T-helper 2 cell treated with Interferon-gamma antibody and Interleukin-4, amounts not matched to agents 100 ng/mL and 5 ng/mL, for 36 hours (primary cell): ENCODE data around the gene DNAJC1. TPM values are rescaled to one million over a fixed set of nuclear protein-coding genes. Genes with fewer than 3 reads are reported as not detected.
"Not testable (repeated sequence)": the region's sequence is repeated elsewhere in the genome, so short reads cannot be mapped to it uniquely, and the experiment has no call there.

Source experiments
- intact Hi-C: fragments of 100-400 bp; cut with micrococcal nuclease; formaldehyde crosslinking; loops from one replicate; pipeline ENCODE4 v1.15.1; 2023
- total RNA-seq: library from RNA; stranded (reverse); gene quantifications from 2 replicates; pipeline ENCODE4 v1.2.3, GENCODE V29; 2022

DNAJC1 gene, protein sequence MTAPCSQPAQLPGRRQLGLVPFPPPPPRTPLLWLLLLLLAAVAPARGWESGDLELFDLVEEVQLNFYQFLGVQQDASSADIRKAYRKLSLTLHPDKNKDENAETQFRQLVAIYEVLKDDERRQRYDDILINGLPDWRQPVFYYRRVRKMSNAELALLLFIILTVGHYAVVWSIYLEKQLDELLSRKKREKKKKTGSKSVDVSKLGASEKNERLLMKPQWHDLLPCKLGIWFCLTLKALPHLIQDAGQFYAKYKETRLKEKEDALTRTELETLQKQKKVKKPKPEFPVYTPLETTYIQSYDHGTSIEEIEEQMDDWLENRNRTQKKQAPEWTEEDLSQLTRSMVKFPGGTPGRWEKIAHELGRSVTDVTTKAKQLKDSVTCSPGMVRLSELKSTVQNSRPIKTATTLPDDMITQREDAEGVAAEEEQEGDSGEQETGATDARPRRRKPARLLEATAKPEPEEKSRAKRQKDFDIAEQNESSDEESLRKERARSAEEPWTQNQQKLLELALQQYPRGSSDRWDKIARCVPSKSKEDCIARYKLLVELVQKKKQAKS
- 20.8 and 23.2 TPM in 2 replicates for total RNA-seq

DNA sequence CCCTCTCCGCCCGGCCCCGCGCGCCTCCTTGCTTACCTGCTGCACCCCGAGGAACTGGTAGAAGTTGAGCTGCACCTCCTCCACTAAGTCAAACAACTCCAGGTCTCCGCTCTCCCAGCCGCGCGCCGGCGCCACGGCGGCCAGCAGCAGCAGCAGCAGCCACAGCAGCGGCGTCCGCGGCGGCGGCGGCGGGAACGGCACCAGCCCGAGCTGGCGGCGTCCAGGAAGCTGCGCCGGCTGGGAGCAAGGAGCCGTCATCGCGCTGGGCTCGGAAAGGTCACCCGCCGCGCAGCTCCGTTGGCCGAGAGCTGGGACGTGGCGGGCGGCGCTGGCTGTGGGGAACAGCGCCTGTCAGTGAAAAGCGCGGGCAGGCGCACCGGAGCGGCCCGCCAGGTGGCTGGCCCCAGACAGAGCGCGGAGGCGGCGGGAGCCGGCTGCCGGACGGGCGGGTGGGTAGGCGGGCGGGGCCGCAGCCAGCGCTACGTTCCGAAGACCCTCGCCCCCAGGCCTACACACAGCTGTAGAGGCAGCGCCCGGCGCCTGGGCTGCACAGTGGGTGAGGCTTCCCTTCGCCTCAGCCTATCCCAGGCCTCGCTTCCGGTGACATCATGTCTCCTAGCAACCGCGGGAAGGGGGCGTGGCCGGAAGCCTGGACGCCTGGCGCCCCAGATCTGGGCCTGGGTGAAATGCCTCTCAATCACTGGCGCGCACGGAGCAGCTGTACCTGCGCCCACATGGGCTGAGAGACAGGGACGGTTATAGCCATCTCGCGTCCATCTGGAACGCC is at the start of gene DNAJC1:
TSS of gene DNAJC1 (minus strand) at position 554 of the 787 bp plus-strand sequence. CDS start at position 258, 296 bp downstream.
- intact Hi-C loops = loop anchor here (1.0 to 5.0 kb wide), 13 partner anchors 19 to 1435 kb away; partner anchors contain the start of genes COMMD3, MLLT10, MSRB2 and OTUD1

DNA sequence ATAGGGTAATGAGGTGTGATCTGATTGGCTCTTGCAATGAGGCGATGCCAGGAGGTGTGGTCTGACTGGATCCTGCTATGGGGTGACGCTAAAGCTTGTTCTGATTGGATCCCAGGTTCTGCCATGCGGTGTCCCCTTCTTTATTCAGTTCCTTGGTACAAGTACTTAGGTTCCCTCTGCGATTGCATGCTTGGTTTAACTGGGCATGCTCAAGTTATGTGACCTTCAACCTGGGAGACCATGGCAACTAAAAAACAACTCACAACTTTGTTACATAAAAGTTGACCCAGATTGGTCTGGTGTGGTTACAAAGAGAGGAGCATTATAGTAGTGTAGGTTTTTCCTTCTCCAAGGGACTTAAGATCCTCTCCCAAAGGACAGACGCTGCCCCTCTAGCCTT is 49.5 kb upstream of the DNAJC1 start:
- intact Hi-C loops = no loop called here

DNA sequence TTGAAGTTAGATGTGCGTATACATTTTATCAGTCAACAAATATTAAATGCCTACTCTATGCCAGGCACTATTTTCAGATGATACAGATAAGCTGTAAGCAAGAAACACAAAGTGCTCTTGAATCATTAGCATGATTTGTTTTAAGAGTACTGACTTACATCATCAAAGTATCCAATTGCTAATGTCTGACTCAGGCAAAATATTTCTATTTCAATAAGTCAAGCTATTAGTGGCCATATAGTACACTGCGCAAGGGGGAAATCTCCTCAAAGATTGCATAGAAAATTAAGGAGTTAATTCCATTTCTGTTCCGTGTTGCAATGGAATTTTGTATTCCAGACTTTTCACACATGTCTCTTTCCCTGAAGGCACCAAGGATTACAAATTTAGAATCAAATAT is 46.1 kb upstream of the DNAJC1 start:
- intact Hi-C loops = no loop called here

DNA sequence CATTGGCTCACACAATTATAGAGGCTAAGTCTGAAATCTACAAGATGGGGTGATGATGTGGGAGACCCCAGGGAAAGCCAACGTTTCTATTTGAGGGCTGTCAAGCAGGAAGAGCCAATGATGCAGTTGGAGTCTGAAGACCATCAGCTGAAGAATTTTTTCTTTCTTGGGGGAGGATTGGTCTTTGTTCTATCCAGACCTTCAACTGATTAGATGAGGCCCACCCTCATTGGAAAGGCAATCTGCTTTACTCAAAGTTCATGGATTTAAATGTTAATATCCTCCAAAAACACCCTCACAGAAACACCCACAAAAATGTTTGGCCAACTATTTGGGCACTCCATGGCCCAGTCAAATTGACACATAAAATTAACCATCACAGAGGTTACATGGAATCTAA is 44.3 kb upstream of the DNAJC1 start:
- intact Hi-C loops = no loop called here

DNA sequence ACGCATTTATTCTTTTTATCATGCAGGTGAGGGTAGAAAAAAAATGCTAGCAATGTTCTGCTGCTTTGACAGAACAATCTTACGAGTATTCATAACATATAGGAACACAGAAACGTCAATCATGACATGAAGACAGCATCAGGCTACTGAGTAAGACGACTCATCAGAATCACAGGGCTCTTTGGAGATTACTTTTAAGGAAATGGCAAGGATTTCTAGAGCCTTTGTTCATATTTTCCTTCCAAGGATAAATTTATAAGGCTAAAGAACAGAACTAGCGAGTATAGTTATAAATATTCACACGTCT is 39.8 kb upstream of the DNAJC1 start:
- intact Hi-C loops = no loop called here

DNA sequence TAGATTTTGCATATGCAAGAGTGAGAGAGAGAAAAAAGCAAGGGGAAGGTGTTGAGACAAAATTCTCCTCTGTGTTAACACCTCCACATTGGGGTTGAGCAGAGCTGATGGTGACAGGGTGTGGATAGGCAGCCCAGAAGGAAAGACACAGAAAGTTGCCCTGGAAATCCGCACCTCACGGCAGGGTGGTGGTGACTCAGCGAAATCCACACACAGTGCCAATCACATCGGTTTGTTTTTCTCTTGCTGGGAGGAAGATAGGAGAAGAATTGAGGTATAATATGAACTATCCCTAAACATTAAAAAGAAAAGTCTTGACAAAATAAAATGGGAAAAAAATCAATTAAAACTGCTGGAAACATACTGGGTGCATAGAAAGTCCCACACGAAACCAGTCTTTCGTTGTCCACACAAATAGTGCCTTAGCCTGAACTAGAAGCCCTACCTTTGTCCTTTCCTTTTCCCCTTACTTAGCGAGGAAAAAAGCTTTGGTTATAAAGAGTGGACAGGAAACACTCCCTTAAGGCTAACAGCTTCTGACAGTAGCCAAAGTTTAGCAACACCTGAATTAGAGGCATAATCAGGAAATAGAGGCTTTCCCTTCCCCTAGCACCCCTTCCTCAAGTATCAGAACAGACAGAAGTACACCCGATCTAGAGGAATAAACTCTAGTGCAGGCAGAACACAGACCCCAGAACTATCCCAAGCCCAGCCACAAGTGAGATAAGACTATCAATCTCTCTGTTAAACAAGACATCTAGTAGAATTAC is 39.2 kb upstream of the DNAJC1 start:
- intact Hi-C loops = no loop called here

DNA sequence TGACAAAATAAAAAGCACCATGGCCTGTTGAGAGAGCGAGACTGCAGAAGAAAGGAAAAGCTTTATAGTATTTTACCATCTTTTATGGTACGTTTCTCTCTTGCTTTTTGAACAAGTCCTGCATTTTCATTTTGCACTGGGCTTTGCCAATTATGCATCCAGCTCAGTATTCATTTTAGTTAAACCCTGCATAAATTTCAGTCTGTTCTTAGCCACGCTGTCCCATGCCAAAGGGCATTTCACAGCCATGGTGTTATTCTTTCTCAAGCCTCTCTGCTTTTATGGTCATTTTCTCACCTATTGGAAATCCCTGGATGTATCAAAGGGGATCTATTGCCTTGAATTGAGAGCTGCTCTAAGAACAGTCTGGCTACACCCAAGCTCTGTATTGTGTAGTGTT is 30.8 kb upstream of the DNAJC1 start:
- intact Hi-C loops = no loop called here

DNA sequence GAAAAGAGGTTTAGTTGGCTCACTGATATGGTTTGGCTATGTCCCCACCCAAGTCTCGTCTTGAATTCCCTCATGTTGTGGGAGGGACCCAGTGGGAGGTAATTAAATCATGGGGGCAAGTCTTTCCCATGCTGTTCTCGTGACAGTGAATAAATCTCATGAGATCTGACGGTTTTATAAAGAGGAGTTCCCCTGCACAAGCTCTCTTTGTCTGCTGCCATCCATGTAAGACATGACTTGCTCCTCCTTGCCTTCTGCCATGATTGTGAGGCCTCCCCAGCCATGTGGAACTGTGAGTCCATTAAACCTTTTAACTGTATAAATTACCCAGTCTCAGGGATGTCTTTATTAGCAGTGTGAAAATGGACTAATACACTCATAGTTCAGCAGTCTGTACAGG is 28.7 kb upstream of the DNAJC1 start:
- intact Hi-C loops = not testable (repeated sequence)

DNA sequence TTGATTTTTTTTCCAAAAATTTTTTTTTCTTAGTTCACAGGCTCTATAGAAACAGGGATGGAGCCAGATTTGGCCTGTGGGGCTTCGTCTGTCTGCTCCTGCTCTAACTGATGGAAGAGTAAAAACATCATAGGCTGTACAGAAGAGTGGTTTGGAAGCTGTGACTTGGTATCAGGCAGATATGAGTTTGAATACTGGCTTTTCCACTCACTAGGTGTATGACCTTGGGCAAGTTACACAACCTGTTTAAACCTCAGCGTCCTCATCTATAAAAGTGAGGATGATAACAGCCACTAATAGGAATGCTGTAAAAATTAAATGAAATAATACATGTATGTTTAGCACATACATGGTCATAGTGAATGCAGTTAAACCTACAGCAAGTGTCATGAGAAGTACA is 26.9 kb upstream of the DNAJC1 start:
- intact Hi-C loops = no loop called here

DNA sequence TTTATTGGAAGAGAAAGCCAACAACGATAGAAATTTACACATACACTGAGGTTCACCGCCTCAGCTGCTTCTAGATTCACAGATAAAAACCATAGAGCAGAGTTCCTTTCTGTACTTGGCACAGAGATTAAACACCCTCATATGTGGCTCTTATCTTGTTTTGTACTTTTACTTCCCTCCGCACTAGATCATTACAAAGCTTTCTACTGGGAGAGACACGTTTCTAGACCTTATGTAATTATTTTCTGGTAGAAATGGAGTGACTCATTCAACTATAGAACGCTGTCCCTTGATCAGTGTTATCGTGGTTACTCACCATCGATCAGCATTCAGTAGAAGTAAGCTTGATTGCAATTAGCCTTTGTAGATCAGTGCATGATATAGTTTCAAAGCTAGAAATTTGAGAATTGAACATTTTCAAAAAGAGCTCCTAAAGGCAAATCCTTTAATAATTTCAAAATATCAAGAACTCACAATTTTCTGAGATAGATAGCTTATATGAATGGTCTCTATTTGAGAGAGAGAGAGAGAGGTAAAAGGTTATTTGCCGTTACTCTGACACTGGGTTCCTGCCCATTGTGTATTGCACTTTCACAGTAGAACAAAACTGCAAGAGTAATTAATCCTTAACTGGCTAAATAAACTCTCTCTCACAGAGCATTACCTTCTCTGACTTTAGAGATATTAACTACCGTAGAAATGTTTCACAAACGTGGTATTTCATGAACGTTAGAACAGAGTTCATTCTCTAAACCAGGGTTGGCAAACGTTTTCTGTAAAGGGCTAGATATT is 26.1 kb upstream of the DNAJC1 start:
- intact Hi-C loops = no loop called here

DNA sequence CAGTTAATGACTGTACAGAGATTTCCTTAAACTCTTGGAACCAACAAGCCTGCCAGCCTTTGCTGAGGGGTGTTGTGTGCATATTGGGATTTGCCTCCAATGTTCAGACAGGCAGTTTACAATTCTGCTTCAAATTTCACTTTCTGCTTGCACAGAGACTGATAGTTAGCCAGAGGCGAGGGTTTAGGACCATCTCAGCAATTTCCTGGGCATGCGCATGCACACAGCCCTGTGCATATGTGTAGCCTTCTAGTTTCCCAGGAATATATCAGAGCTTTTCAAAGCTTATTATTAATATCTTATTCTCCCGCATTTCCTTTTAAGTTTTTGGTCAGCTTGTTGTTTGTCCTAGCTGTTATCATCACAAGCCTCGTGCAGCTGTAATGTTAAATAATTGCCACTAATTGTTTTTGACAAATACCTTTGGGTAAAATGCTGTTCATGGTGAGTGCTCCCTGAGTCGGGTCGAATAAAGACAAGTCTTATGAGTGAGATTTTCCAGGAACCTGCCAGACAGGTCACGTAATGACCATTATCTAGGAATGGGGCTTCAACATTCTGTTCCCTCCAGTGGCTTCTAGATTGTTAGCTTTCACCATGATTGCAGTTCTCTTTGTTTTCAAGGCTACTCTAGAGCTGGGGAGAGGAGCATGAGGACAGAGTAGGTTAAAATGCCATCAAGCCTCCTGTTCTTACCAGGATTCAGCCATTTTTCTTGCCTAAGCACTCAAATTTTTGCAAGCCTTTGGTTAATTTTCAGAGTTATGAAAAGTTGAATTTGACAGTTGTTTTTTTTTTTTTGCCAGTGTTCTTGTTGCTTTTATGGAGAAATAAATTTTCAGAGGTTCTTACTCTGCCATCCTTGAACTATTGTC is 24.1 kb upstream of the DNAJC1 start:
- intact Hi-C loops = no loop called here

DNA sequence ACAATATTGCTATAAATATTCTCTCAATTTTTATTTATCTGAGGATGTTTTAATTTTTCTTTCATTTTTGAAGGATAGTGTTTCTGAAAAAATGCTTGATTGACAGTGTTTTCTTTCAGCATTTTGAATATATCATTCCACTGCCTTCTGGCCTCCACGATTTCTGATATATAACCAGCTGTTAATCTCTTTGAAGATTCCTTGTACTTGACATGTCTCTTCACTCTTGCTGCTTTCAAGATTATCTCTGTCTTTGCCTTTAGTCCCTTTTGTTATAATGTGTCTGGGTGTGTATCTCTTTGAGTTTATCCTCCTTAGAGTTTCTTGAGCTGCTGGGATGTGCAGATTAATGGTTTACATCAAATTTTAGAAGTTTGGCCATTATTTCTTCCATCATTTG is 22.8 kb upstream of the DNAJC1 start:
- intact Hi-C loops = no loop called here

DNA sequence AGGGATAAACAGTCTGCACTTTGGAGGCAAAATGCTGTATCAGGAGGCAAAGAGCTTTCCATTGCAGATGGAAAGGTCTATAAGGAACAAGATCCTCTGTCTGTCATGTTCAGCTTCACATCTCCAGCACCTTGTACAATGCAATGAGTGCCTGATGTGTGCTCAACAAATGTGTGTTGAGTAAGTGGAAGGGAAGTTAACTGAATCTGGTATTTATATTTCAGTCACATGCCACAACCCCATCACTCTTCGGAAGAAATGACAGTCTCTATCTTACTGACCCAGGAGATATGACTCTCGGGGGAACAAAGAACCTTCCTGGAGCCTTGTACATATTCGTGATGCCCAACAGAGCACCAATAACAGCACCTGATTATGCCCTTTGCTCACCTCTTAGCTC is 20.0 kb upstream of the DNAJC1 start:
- intact Hi-C loops = no loop called here

DNA sequence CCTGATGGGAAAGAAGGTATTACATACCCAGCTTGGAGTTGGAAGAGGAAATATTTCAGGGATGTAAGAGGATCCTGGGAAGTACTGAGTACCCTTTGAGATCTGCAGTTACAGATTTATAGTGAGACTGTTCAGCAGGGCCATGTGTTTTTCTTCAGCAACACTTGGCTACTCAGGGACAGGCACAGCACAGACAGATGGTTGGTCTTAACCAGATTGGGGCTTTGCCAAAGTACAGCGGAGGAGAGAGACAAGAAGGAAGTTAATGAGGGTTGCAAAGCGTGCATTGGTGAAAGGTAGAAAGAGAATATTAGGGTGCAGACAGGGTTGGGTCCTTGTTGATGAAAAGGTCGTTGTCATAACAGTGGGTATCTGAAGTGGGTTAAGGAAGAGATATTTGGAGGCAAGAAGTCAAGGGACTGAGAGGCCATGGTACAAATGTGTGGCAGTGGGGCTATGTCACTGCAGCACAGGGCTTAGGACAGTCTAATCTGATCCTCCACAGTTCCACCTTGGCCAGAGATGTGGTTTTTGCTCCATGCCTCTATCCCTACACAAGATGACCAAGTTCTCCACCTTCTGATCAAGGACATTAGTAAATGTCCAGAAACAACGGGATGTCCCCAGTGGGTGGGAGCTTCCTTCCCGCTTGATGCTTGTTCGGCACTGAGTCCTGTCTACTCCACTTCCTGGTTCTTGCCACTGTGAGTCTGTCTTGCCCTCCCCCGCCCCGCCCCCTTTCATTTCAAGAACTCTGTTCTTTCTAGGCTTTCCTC is 18.9 kb upstream of the DNAJC1 start:
- intact Hi-C loops = loop anchor here (1.0 kb wide), 1 partner anchor 19 kb away; the partner anchor contains the start of gene DNAJC1

DNA sequence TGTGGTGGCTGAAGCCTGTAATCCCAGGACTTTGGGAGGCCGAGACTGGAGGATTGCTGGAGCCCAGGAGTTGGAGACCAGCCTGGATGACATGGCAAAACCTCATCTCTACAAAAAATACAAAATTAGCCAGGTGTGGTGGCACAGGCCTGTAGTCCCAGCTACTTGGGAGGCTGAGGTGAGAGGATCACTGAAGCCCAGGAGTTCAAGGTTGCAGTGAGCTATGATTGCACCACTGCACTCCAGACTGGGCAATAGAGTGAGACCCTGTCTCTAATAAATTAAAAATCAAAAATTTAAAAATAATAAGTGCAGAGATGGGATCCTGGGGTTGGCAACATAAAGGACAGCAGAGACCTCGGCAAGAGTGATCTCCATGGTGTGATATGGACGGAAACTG is 17.6 kb upstream of the DNAJC1 start:
- intact Hi-C loops = not testable (repeated sequence)

DNA sequence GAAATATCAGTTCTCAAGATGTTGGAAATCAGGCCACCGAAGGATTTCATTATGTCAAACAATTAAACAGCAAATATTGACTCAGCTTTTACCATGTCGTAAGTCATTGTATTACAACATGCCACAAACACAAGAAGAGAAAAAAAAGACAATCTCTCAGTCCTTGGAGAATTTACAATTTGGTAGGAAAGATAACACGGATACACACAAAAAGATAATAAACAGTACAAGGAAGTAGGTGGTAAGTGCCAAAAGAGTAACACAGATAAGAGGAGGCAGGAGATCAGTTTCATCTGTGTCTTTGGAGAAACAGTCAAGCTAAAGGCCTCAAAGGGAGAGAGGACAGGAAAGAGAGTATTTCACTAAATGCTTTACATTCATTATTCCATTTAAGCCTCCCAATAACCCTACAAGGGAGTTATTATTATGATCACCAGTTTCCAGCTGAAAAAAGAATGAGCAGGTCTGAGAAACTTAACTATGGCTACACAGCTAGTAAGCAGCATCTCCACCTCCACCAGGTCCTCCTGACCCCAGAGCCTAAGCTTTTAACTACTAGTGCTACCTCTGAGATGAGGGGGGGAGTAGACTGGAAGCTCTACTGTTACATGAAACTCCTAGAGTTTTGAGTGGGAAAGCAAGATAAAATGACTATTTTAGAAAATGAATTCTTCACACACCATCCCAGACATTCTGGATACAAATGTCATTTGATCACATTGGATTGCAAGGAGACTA is 13.9 kb upstream of the DNAJC1 start:
- intact Hi-C loops = no loop called here

DNA sequence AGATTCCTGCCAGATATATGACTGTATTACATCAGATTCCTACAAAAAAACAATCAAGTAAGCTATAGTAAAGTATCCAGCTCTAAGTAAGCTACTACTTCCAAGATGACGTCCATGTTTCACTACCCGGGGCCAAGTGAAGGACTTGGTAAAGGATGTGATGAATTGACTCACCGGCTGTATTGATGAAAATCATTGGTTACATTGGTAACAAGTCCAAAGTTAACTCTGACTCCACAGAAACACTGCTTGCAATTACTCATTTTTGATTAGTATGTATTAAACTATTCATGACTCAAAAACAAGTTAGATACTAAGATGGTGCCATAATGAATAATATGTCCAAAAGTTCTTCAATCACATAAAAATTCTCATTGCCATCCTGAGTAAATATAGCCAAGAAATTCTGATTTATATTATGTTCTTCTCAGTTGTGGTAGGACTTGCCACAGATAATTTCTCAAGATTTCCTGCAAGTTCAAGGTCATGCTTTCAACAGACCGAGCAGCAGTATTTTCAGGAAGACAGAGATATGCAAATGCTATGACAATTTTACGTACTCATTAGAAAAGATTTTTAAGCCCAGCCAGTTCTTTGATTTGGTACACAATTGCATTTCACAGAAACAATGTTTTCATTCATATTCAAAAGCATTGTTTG is 12.6 kb upstream of the DNAJC1 start:
- intact Hi-C loops = no loop called here

DNA sequence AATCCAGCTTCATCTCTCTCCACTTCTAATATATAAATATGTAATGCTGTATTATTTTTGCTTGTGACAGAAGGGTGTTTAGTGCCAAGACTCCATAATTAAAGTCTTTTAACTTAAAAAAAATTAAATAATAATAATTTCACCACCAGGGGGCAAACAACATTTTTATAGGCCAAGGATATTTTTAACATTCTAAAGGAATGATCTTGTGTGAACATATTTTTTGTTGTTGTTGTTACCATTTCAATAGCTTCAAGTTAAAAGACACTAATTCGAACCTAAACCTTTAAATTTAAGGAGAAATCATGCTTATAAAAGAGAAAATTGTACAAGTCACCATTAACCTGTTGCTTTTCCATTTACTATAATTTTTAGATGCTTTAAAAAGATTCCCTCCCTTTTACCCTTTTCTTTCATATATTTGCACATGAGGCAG is 7.5 kb upstream of the DNAJC1 start:
- intact Hi-C loops = loop anchor here (1.0 to 2.0 kb wide), 2 partner anchors 978 to 1058 kb away; no protein-coding TSS in a partner anchor
